Loucy (cell line): ENCODE results near the gene COL20A1.

ENCODE experiments used
- CTCF ChIP-seq: fragments of 200-600 bp; sonication (generic); conservative IDR thresholded peaks from 2 replicates; pipeline ENCODE4 v1.5.1; 2014; ENCODE audit warnings: mild to moderate bottlenecking, antibody characterized with exemption, low read length
- EZH2phosphoT487 ChIP-seq: fragments of 200-600 bp; IDR thresholded peaks from 2 replicates; pipeline ENCODE4 v1.6.1; 2018; ENCODE audit warnings: antibody characterized with exemption, mild to moderate bottlenecking, moderate library complexity, borderline replicate concordance

DNA sequence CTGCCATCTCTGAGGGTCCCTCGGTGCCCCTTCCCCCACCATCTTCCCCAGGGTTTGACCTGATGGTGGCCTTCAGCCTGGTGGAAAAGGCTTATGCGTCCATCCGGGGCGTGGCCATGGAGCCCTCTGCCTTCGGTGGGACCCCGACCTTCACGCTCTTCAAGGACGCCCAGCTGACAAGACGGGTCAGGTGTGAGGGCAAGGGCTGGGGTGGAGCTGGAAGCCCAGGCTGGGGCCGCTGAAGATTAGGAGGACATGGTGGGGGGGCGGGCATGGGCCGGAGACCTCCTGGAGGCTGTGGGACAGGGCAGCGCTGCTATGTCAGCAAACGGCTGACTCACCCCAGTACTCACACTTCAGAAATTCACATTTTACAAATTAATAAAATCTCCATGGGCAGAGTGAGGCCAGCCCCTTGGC is 23.5 kb downstream of the COL20A1 start:
- TF ChIP-seq CTCF (no peak), EZH2phosphoT487 (no peak)
